Stomach smooth muscle (tissue), 2 donors: ENCODE results near the gene OR2V1.
"Not testable (repeated sequence)": the region's sequence is repeated elsewhere in the genome, so short reads cannot be mapped to it uniquely, and the experiment has no call there.

Experiments used
- H3K27ac ChIP-seq: one replicate; pipeline ENCODE4 v1.7.0; 2013; ENCODE audit warnings: mild to moderate bottlenecking, low read length, inconsistent platforms
- H3K27me3 ChIP-seq, 2 donors: one replicate each; pipeline ENCODE4 v1.7.0; 2013; ENCODE audit warnings: low read length in 2 of 2; ENCODE audit not compliant: insufficient read depth in 2 of 2, control insufficient read depth in 1 of 2
- H3K36me3 ChIP-seq, 2 donors: one replicate each; pipeline ENCODE4 v1.7.0; 2013; ENCODE audit warnings: low read length in 2 of 2; ENCODE audit not compliant: control insufficient read depth in 2 of 2, insufficient read depth in 2 of 2
- H3K4me1 ChIP-seq: one replicate; pipeline ENCODE4 v1.7.0; 2013; ENCODE audit warnings: low read length; ENCODE audit not compliant: control insufficient read depth, insufficient read depth
- H3K4me3 ChIP-seq, 2 donors: one replicate each; pipeline ENCODE4 v1.7.0; 2013; ENCODE audit warnings: low read length in 2 of 2
- H3K9ac ChIP-seq, 2 donors: one replicate each; pipeline ENCODE4 v1.7.0; 2013; ENCODE audit warnings: low read length in 2 of 2, mild to moderate bottlenecking in 1 of 2
- H3K9me3 ChIP-seq, 2 donors: one replicate each; pipeline ENCODE4 v1.7.0; 2013; ENCODE audit warnings: low read length in 2 of 2; ENCODE audit not compliant: control insufficient read depth in 2 of 2
- donor health status: healthy.
- donor health status: Pancreatic carcinoma.

OR2V1 gene

DNA sequence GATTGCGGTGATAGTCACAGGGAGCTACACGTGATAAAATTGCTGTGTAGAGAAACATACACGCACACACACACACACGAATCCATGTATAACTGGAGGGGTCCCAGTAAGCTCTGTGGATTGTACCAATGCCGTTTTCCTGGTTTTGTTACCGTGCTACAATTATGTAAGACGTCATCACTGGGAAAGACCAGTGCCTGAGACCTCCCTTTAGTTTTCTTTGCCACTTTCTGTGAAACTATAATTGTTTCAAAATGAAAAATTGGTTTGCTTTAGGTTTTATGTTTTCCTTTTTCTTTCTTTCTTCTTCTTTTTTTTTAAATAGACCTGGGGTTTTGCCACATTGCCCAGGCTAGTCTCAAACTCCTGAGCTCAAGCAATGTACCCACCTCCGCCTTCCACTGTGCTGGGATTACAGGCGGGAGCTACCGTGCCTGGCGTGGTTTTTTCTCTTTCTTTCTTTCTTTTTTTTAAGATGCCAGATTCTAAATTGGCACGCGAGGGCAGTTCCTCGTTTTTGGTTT is 37.7 kb upstream of the OR2V1 start:
- H3K9me3 ChIP-seq, result peaks cover 0 to 4% of the 10 kb centered on the region in 2 donors
- H3K36me3 ChIP-seq, result no peaks in the 10 kb centered on the region
- H3K9ac ChIP-seq, result no peak overlapping the region
- H3K4me1 ChIP-seq, result no peaks in the 10 kb centered on the region
- peaks cover 66 to 74% of the 10 kb centered on the region in 2 donors for H3K27me3 ChIP-seq
- no peak overlapping the region for H3K4me3 ChIP-seq
- no peak overlapping the region for H3K27ac ChIP-seq

GRCh38 chr5:181167814-181168488 is 37.0 kb upstream of the OR2V1 start:
- Histone ChIP-seq H3K4me1 (no peaks in the 10 kb centered on the region), H3K4me3 (no peak overlapping the region), H3K27ac (no peak overlapping the region), H3K9me3 (peaks cover 0 to 4% of the 10 kb centered on the region in 2 donors), H3K27me3 (peaks cover 59 to 69% of the 10 kb centered on the region in 2 donors), H3K9ac (no peak overlapping the region), H3K36me3 (no peaks in the 10 kb centered on the region)

DNA sequence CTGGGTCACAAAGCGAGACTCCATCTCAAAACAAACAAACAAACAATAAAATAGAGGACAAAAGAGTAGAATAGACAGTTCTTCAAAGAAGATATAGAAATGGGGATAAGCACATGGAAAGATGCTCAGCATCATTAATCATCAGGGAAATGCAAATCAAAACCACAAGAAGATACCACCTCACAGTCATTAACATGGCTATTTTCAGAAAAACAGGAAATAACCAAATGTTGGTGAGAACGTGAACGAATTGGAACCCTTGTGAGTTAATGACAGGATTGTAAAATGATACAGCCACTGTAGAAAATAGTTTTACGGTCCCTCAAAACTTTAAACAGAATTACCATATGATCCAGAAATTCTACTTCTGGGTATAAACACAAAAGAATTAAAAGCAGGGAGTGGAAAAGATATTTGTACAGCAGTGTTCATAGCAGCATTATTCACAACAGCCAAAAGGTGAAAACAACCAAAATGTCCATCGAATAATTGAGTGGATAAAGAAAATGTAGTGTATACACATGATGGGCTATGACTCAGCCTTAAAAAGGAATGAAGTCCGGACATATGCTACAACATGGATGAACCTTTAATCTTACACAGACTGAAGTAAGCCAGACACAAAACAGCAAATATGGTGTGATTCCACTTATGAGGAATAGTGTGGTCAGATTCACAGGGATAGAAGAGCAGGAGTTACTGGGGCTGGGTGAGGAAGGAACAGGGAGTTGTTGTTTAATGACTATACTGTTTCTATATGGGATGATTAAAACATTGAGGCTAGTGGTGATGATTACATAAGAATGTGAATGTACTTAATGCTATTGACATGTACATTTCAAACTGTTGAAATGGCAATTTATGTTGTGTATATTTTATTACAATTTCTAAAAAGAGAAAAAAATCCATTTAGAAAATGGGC is 36.1 kb upstream of the OR2V1 start:
- Histone ChIP-seq H3K27ac (no peak overlapping the region), H3K27me3 (peaks cover 51 to 62% of the 10 kb centered on the region in 2 donors), H3K36me3 (no peaks in the 10 kb centered on the region), H3K9me3 (peaks cover 0 to 3% of the 10 kb centered on the region in 2 donors), H3K4me3 (no peak overlapping the region), H3K4me1 (no peaks in the 10 kb centered on the region), H3K9ac (no peak overlapping the region)

DNA sequence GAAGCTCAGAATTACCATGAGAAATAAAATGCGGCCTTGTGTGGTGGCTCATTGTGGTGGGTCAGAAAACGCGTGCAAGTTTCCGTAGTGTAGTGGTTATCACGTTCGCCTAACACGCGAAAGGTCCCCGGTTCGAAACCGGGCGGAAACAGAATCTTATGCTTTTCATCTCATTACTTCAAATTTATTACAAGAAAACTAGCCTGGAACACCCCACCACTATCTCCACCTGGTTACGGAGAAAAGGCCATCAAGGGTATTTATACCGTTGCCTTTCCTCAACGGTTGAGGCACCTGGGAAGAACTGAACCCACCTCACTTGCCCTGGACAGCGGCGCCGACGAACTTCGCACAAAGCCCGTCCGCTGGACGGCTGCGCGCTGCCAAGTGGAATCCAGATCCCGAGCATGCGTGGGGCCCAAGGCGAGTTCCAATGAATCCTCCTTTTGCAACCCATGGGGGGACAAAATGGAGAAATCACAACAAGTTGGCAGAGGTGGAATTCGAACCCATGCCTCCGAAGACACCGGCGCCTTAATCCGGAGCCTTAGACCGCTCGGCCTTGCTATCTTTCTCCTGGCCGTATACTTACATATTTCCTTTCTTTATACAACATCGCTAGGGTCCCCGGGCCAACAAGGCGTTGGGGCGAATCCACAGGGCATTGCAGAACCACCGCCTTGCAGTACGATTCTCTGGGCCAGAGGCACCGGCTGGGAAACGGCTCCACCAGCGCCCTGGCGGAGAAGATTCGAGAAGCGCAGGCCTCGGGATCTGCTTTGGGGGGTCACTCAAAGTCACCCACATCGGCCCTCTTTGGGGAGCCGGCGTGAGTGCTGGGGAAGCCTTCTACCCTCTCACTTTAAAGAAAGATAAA is 33.3 kb upstream of the OR2V1 start:
- peaks cover 9% of the 10 kb centered on the region for H3K4me1 ChIP-seq
- no peak overlapping the region for H3K9ac ChIP-seq
- H3K27me3 ChIP-seq, result peaks cover 31 to 37% of the 10 kb centered on the region in 2 donors
- H3K9me3 ChIP-seq, result peaks cover 0 to 3% of the 10 kb centered on the region in 2 donors
- no peaks in the 10 kb centered on the region for H3K36me3 ChIP-seq
- H3K4me3 ChIP-seq, result no peak overlapping the region
- no peak overlapping the region for H3K27ac ChIP-seq

GRCh38 chr5:181163487-181164075 is 32.6 kb upstream of the OR2V1 start:
- H3K4me3 ChIP-seq, result no peak overlapping the region
- H3K9ac ChIP-seq, result no peak overlapping the region
- peaks cover 0 to 3% of the 10 kb centered on the region in 2 donors for H3K9me3 ChIP-seq
- H3K36me3 ChIP-seq, result no peaks in the 10 kb centered on the region
- H3K27me3 ChIP-seq, result peaks cover 25 to 30% of the 10 kb centered on the region in 2 donors
- H3K4me1 ChIP-seq, result peaks cover 9% of the 10 kb centered on the region
- no peak overlapping the region for H3K27ac ChIP-seq

GRCh38 chr5:181161534-181162175 is 30.7 kb upstream of the OR2V1 start:
- Histone ChIP-seq H3K27ac (no peak overlapping the region), H3K4me1 (peaks cover 9% of the 10 kb centered on the region), H3K9ac (peak overlapping the region in 1 of 2 donors; percentile 42), H3K4me3 (peak overlapping the region in 1 of 2 donors; percentile 58), H3K9me3 (no peaks in the 10 kb centered on the region), H3K36me3 (no peaks in the 10 kb centered on the region), H3K27me3 (peaks cover 12 to 14% of the 10 kb centered on the region in 2 donors)

DNA sequence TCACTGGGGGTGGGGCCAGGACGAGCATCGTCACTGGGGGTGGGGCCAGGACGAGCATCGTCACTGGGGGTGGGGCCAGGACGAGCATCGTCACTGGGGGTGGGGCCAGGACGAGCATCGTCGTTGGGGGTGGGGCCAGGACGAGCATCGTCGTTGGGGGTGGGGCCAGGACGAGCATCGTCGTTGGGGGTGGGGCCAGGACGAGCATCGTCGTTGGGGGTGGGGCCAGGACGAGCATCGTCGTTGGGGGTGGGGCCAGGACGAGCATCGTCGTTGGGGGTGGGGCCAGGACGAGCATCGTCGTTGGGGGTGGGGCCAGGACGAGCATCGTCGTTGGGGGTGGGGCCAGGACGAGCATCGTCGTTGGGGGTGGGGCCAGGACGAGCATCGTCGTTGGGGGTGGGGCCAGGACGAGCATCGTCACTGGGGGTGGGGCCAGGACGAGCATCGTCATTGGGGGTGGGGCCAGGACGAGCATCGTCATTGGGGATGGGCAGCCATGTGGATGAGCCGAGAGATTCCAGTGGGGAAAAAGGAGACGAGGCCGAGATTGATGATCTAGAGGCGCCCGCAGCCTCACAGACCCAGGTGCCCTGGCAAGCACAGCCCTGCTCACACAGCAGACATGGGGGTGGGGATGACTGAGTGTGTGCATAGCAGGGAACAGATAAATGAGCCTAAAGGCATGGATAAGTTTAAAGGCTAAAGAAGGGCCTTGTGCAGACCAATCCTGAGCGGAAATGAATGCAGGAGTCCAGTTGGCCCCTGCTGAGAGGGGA is 30.0 kb upstream of the OR2V1 start:
- Histone ChIP-seq H3K9ac (peak overlapping the region in 1 of 2 donors; percentile 42), H3K27me3 (peaks cover 8 to 14% of the 10 kb centered on the region in 2 donors), H3K4me3 (peak overlapping the region in 1 of 2 donors; percentile 58)
- not testable (repeated sequence) for H3K4me1 ChIP-seq, H3K27ac ChIP-seq, H3K9me3 ChIP-seq, H3K36me3 ChIP-seq

- Histone ChIP-seq H3K36me3 (no peaks in the 10 kb centered on the region), H3K4me1 (peaks cover 9% of the 10 kb centered on the region), H3K9ac (peak overlapping the region; percentile 61 to 71), H3K9me3 (no peaks in the 10 kb centered on the region), H3K4me3 (peak overlapping the region; percentile 59 to 61), H3K27ac (peak overlapping the region; percentile 69), H3K27me3 (peaks cover 4 to 11% of the 10 kb centered on the region in 2 donors)
These were observed 29.3 kb upstream of the OR2V1 start for GRCh38 chr5:181160152-181160754.
